SK-N-SH (cell line): Measurements from ENCODE around the gene TFCP2L1.

Experiments used
- CHD2 ChIP-seq: fragments of 150-350 bp; IDR thresholded peaks from 2 replicates; pipeline ENCODE4 v1.6.1; 2018; ENCODE audit warnings: low read length; ENCODE audit not compliant: partially characterized antibody
- CTCF ChIP-seq: fragments of 200-600 bp; sonication (generic); IDR thresholded peaks from 2 replicates; pipeline ENCODE4 v1.6.1; 2017; ENCODE audit warnings: antibody characterized with exemption, mild to moderate bottlenecking, moderate library complexity
- EP300 ChIP-seq, 2 experiments: IDR thresholded peaks; 2 replicates each; pipeline versions ENCODE4 v1.4.0 to v1.6.1; 2012; ENCODE audit warnings: borderline replicate concordance in 1 of 2, low read depth in 1 of 2, low read length in 1 of 2
- EZH2phosphoT487 ChIP-seq: fragments of 200-600 bp; sonication (generic); IDR thresholded peaks from 2 replicates; pipeline ENCODE4 v1.6.1; 2017; ENCODE audit warnings: low read depth, mixed run types, mild to moderate bottlenecking, antibody characterized with exemption, moderate library complexity, borderline replicate concordance
- FOSL2 ChIP-seq: IDR thresholded peaks from 2 replicates; pipeline ENCODE4 v1.4.0; 2012; ENCODE audit warnings: low read depth, mild to moderate bottlenecking, moderate library complexity, borderline replicate concordance
- GABPA ChIP-seq: IDR thresholded peaks from 2 replicates; pipeline ENCODE4 v1.4.0; 2012; ENCODE audit warnings: low read depth, mild to moderate bottlenecking
- MXI1 ChIP-seq: IDR thresholded peaks from 2 replicates; pipeline ENCODE4 v1.6.1; 2012; ENCODE audit warnings: mild to moderate bottlenecking, low read depth, low read length, improper control_type of control experiment
- NRF1 ChIP-seq: IDR thresholded peaks from 2 replicates; pipeline ENCODE4 v1.6.1; 2012; ENCODE audit warnings: low read depth, mild to moderate bottlenecking, low read length
- POLR2AphosphoS5 ChIP-seq: IDR thresholded peaks from 2 replicates; pipeline ENCODE4 v1.6.1; 2012; ENCODE audit warnings: low read depth, low read length
- RAD21 ChIP-seq: IDR thresholded peaks from 2 replicates; pipeline ENCODE4 v1.6.1; 2012; ENCODE audit warnings: mild to moderate bottlenecking, low read length
- RCOR1 ChIP-seq: fragments of 150-350 bp; IDR thresholded peaks from 2 replicates; pipeline ENCODE4 v1.6.1; 2017; ENCODE audit warnings: antibody characterized with exemption, low read length
- REST ChIP-seq: IDR thresholded peaks from 2 replicates; pipeline ENCODE4 v1.6.1; 2012; ENCODE audit warnings: mild to moderate bottlenecking, low read depth, low read length, moderate library complexity
- USF2 ChIP-seq: fragments of 150-350 bp; IDR thresholded peaks from 2 replicates; pipeline ENCODE4 v1.6.1; 2017; ENCODE audit warnings: antibody characterized with exemption, low read length, low read depth, borderline replicate concordance

- TF ChIP-seq FOSL2 (no peak), CTCF (no peak), EZH2phosphoT487 (no peak), USF2 (no peak), MXI1 (no peak), RAD21 (no peak), GABPA (no peak), POLR2AphosphoS5 (no peak), EP300 (IDR thresholded peaks at IDR 0.05; ENCODE audit: borderline replicate concordance in 1 of 2, low read depth in 1 of 2, low read length in 1 of 2) (no peak), CHD2 (no peak), RCOR1 (no peak), REST (no peak), NRF1 (no peak)
These were observed 48.3 kb downstream of the TFCP2L1 start for GRCh38 chr2:121236650-121237180.
